Stimulated activated CD8-positive, alpha-beta memory T cell treated with anti-CD3 and anti-CD28 coated beads, Interleukin-7, amount 100 ng/mL, for 1 hour (primary cell): ENCODE results near the gene CKAP2.
"Not testable (repeated sequence)": the region's sequence is repeated elsewhere in the genome, so short reads cannot be mapped to it uniquely, and the experiment has no call there.

Source experiments
- DNase-seq, 2 donors: peaks; one replicate each; pipeline ENCODE4 v3.0.0-alpha.2; 2020; ENCODE audit warnings: low read depth in 2 of 2

CKAP2 gene

DNA sequence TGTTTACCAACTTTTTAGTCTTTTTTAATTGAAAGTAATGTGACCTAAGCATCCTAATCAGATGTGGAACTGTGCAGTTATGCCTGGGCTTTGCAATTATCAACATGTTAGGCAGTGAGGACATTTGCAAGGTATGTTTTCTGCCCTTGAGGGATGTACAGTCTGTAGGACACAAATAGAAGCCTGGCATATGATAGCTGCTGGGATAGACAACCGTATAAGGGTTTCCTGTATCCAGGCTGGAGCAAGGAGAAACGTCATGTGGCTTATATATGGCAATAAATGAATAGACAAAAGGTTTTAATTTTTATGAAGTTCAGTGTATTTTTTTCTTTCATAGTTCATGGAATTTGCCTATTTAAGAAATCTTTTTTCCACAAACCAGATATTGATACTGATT, 2.8 kb upstream of the CKAP2 start:
- DNase-seq: no peak

- DNase-seq: no peak
Observed at GRCh38 chr13:52454459-52454819, 839 bp upstream of the CKAP2 start.

DNA sequence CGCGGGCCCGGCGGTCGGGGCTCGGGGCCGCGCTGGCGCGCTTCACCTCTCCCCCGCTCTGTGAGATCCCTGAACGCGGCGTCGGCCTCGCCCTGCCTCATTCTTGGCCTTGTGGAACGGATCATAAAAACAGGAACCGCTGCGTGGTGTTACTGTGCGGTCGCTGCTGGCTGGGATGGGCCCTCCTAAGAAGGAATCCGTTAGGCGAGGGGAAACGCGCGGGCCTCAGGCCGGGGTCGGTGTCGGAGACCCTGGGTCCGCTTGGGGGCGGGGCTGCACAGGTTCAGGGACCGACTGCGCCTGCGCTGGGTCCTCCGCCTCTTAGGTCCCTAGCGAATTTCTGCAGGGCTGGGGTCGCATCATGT, 381 bp downstream of the CKAP2 start:
- DNase-seq: peak; percentile 41 to 50

GRCh38 chr13:52459668-52460067, 4.4 kb downstream of the CKAP2 start:
- no peak for DNase-seq

DNA sequence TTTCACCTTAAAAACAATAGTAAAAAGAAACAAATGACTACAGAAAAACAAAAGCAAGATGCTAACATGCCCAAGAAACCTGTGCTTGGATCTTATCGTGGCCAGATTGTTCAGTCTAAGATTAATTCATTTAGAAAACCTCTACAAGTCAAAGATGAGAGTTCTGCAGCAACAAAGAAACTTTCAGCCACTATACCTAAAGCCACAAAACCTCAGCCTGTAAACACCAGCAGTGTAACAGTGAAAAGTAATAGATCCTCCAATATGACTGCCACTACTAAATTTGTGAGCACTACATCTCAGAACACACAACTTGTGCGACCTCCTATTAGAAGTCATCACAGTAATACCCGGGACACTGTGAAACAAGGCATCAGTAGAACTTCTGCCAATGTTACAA, 6.0 kb downstream of the CKAP2 start:
- DNase-seq: no peak

GRCh38 chr13:52463526-52463925, 8.2 kb downstream of the CKAP2 start:
- DNase-seq: no peak

DNA sequence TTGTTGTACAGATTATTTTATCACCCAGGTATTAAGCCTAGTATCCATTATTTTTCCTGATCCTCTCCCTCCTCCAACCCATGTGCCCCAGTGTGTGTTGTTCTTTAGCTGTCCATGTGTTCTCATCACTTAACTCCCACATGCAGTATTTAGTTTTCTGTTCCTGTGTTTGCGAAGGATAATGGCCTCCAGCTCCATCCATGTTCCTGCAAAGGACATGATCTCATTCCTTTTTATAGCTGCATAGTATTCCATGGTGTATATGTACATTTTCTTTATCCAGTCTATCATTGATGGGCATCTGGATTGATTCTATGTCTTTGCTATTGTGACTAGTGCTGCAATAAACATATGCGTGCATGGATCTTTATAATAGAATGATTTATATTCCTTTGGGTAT, 13.2 kb downstream of the CKAP2 start:
- DNase-seq: not testable (repeated sequence)

DNA sequence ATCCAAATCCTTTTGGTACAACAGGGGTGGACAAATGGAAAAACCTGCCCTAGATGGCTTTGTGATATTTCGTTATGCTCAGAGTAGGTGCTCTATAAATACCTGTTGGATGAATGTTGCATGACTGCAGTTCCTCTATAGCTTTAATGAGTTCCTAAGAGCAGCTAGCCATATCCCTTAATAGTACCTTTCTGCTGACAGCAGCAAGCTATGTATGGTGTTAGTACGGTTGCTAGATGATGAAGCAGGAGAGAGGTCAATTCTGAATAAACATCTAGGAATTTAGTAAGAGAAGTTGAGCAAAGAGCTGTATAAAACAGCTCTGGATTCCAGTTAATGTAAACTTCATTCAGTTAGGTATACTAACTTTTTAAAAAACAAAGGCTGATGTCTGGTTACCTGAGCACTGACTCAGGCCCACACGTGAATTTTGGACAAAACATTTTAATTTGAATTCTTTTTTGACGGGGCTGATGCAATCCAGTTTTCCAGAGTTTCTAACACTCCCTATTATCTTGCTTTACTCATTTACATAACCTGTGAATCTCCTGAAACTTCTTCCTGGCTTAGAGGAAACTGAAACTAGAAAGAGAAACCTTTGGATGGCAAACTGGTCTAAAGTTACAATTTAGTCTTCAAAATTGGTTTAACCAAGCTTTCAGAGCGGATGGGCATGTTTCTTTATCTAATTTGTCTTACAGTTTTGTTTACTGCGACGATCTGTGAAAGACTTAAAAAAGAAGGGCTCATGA, 25.6 kb downstream of the CKAP2 start:
- not testable (repeated sequence) for DNase-seq

DNA sequence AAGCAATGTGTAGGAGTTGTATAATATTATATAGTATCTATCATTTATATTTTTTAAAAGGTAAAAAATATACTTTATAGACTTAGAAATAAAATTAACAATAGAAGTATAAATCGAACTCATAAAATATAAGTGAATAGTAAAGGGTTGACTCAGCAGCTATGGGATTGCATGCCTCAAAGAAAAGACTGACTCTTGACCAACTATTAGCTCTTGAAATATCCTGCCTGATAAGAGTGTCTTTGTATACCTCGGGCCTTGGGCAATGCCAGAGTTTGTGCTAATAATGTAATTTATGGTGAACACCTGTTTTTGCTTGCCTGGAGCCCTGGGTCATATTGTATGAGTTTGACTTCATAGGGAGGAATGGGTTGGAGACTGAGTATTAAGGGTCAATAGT, 31.8 kb downstream of the CKAP2 start:
- DNase-seq: not testable (repeated sequence)

GRCh38 chr13:52488763-52489162, 33.5 kb downstream of the CKAP2 start:
- DNase-seq: not testable (repeated sequence)

GRCh38 chr13:52491015-52491414, 35.7 kb downstream of the CKAP2 start:
- DNase-seq: not testable (repeated sequence)

- not testable (repeated sequence) for DNase-seq
Observed at GRCh38 chr13:52494241-52494640, 39.0 kb downstream of the CKAP2 start.

- DNase-seq: not testable (repeated sequence)
Observed at GRCh38 chr13:52497979-52498378, 42.7 kb downstream of the CKAP2 start.

DNA sequence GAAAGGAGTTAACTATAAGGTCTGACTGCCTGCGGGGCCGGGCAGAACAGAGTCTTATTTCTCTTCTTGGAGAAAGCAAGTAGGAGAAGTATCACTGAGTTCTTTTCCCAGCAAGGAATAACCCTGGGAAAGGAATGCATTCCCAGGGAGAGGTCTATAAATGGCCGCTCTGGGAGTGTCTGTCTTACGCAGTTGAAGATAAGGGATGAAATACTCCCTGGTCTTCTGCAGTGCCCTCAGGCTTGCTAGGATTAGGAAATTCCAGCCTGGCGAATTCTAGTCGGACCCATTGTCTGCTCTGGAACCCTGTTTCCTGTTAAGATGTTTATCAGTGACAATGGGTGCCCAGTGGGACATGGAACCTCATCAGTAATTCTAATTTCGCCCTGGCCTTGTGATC, 47.0 kb downstream of the CKAP2 start:
- DNase-seq: not testable (repeated sequence)

- not testable (repeated sequence) for DNase-seq
Observed at GRCh38 chr13:52505843-52506242, 50.6 kb downstream of the CKAP2 start.

- not testable (repeated sequence) for DNase-seq
Observed at GRCh38 chr13:52509532-52509931, 54.3 kb downstream of the CKAP2 start.

GRCh38 chr13:52510221-52510797, 55.0 kb downstream of the CKAP2 start:
- not testable (repeated sequence) for DNase-seq

- not testable (repeated sequence) for DNase-seq
Observed at GRCh38 chr13:52511598-52511997, 56.3 kb downstream of the CKAP2 start.

- DNase-seq: not testable (repeated sequence)
Observed at GRCh38 chr13:52513957-52514596, 58.8 kb downstream of the CKAP2 start.

- DNase-seq: not testable (repeated sequence)
Observed at GRCh38 chr13:52523323-52523722, 68.0 kb downstream of the CKAP2 start.
